Activated CD8-positive, alpha-beta memory T cell treated with anti-CD3 and anti-CD28 coated beads for 36 hours (primary cell): ENCODE measurements around the gene CELF2. TPM values are rescaled to one million over a fixed set of nuclear protein-coding genes. Genes with fewer than 3 reads are reported as not detected.
"Not testable (repeated sequence)": the region's sequence is repeated elsewhere in the genome, so short reads cannot be mapped to it uniquely, and the experiment has no call there.

Experiments
- CTCF ChIA-PET: fragments of 350-600 bp; sonication (Branson Sonifier 250); formaldehyde crosslinking; loops from one replicate; lab custom pipeline; 2021; ENCODE audit warnings: antibody characterized with exemption; lab: Charles Lee
- POLR2A ChIA-PET: fragments of 350-600 bp; sonication (Branson Sonifier 250); formaldehyde crosslinking; loops from one replicate; lab custom pipeline; 2021; ENCODE audit warnings: antibody characterized with exemption; lab: Charles Lee
- total RNA-seq, 2 experiments: library from RNA; stranded (reverse); gene quantifications; one replicate each; pipeline ENCODE4 v1.2.3, GENCODE V29; 2021

The CELF2 gene
- 100 to 1,000 TPM; 153 to 154 TPM for total RNA-seq

- ChIA-PET POLR2A (no interaction called here), CTCF (no interaction called here)
Measured at GRCh38 chr10:11017570-11018431, at the start of gene CELF2. Gene CELF2 (plus strand): TSS chr10:11017872. CDS start chr10:11018090, 218 bp downstream.

GRCh38 chr10:10968257-10968588 lies 49.4 kb upstream of the CELF2 start:
- CTCF ChIA-PET, result no interaction called here

GRCh38 chr10:10973310-10973709 lies 44.4 kb upstream of the CELF2 start:
- ChIA-PET POLR2A (no interaction called here), CTCF (interaction anchor here (0.6 kb wide), 2 partner anchors 37 to 1942 kb away, joined by 3 to 4 read pairs; no protein-coding TSS in a partner anchor)

More at GRCh38 chr10:10968257-10968588, 49.4 kb upstream of the CELF2 start:
- POLR2A ChIA-PET, result no interaction called here

GRCh38 chr10:10975647-10976046 lies 42.0 kb upstream of the CELF2 start:
- ChIA-PET CTCF (no interaction called here), POLR2A (no interaction called here)

- POLR2A ChIA-PET, result no interaction called here
- CTCF ChIA-PET, result no interaction called here
Measured at GRCh38 chr10:10976652-10977051, 41.0 kb upstream of the CELF2 start.

GRCh38 chr10:10977226-10977956 lies 40.3 kb upstream of the CELF2 start:
- CTCF ChIA-PET, result no interaction called here
- POLR2A ChIA-PET, result no interaction called here

GRCh38 chr10:10977978-10978377 lies 39.7 kb upstream of the CELF2 start:
- ChIA-PET CTCF (no interaction called here), POLR2A (no interaction called here)

- ChIA-PET CTCF (no interaction called here), POLR2A (no interaction called here)
Measured at GRCh38 chr10:10985361-10985760, 32.3 kb upstream of the CELF2 start.

GRCh38 chr10:10986606-10987005 lies 31.1 kb upstream of the CELF2 start:
- POLR2A ChIA-PET, result no interaction called here
- CTCF ChIA-PET, result no interaction called here

GRCh38 chr10:10987111-10987510 lies 30.6 kb upstream of the CELF2 start:
- POLR2A ChIA-PET, result no interaction called here

GRCh38 chr10:10989669-10990068 lies 28.0 kb upstream of the CELF2 start:
- POLR2A ChIA-PET, result no interaction called here
- CTCF ChIA-PET, result no interaction called here

More at GRCh38 chr10:10987111-10987510, 30.6 kb upstream of the CELF2 start:
- CTCF ChIA-PET, result no interaction called here

- POLR2A ChIA-PET, result no interaction called here
- CTCF ChIA-PET, result no interaction called here
Measured at GRCh38 chr10:10991144-10991543, 26.5 kb upstream of the CELF2 start.

- CTCF ChIA-PET, result no interaction called here
Measured at GRCh38 chr10:10992072-10992471, 25.6 kb upstream of the CELF2 start.

GRCh38 chr10:10992961-10993714 lies 24.5 kb upstream of the CELF2 start:
- ChIA-PET POLR2A (no interaction called here), CTCF (interaction anchor here (1.2 kb wide), 1 partner anchor 416 kb away, joined by 3 read pairs; no protein-coding TSS in a partner anchor)

More at GRCh38 chr10:10992072-10992471, 25.6 kb upstream of the CELF2 start:
- POLR2A ChIA-PET, result no interaction called here

GRCh38 chr10:10993785-10994184 lies 23.9 kb upstream of the CELF2 start:
- POLR2A ChIA-PET, result no interaction called here
- CTCF ChIA-PET, result interaction anchor here (1.2 kb wide), 1 partner anchor 415 kb away, joined by 3 read pairs; no protein-coding TSS in a partner anchor

GRCh38 chr10:10994360-10994759 lies 23.3 kb upstream of the CELF2 start:
- ChIA-PET CTCF (no interaction called here), POLR2A (no interaction called here)

- CTCF ChIA-PET, result no interaction called here
Measured at GRCh38 chr10:10995120-10995519, 22.6 kb upstream of the CELF2 start.

GRCh38 chr10:10996966-10997620 lies 20.6 kb upstream of the CELF2 start:
- ChIA-PET POLR2A (no interaction called here), CTCF (no interaction called here)

More at GRCh38 chr10:10995120-10995519, 22.6 kb upstream of the CELF2 start:
- POLR2A ChIA-PET, result no interaction called here

GRCh38 chr10:10999501-10999900 lies 18.2 kb upstream of the CELF2 start:
- CTCF ChIA-PET, POLR2A ChIA-PET: not testable (repeated sequence)
